ENCODE results near the gene DUOX2.

The DUOX2 gene

DNA sequence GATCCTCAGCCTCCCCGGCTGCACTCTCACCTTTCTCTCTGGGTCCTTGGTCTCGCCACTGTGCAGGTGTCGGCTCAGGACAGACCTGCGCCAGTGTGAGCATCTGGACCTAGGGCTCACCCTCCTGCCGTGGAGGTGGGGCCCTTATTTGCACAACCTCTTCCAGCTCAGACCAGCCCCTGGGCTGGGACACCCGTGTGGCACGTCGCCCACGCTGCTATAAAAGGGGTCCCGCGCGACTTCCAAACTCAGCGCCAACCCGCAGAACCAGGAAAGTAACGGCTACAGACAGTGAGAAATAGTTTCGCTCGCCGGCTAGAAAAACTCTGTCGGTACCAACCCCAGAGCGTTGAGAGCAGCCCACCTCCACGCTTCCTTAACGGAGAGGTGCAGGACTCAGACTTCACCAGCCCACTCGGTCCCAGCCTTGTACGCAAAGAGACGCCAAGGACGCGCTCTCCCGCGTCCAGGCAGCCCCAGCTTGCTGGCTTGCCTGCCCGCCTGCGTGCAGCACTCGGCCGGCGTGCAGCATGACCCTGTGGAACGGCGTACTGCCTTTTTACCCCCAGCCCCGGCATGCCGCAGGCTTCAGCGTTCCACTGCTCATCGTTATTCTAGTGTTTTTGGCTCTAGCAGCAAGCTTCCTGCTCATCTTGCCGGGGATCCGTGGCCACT is at the start of gene DUOX2, which contains the start of gene DUOXA2:
TSS of gene DUOX2 (minus strand) at position 97 of the 675 bp plus-strand sequence. CDS start 761 bp downstream, outside the sequence.
TSS of gene DUOXA2 (plus strand) at position 251 of the 675 bp plus-strand sequence. CDS start at position 531, 280 bp downstream.
- DNase-seq: no peak

DNA sequence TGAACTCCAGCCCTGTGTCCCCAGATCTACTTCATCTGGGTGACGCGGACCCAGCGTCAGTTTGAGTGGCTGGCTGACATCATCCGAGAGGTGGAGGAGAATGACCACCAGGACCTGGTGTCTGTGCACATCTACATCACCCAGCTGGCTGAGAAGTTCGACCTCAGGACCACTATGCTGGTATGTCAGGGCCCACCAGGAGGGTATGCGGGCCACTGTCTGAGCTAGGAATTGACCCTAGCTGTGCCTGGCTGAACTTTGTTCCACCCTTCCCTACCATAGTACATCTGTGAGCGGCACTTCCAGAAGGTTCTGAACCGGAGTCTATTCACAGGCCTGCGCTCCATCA is 49.5 kb upstream of the DUOX2 start:
- no peak for DNase-seq

DNA sequence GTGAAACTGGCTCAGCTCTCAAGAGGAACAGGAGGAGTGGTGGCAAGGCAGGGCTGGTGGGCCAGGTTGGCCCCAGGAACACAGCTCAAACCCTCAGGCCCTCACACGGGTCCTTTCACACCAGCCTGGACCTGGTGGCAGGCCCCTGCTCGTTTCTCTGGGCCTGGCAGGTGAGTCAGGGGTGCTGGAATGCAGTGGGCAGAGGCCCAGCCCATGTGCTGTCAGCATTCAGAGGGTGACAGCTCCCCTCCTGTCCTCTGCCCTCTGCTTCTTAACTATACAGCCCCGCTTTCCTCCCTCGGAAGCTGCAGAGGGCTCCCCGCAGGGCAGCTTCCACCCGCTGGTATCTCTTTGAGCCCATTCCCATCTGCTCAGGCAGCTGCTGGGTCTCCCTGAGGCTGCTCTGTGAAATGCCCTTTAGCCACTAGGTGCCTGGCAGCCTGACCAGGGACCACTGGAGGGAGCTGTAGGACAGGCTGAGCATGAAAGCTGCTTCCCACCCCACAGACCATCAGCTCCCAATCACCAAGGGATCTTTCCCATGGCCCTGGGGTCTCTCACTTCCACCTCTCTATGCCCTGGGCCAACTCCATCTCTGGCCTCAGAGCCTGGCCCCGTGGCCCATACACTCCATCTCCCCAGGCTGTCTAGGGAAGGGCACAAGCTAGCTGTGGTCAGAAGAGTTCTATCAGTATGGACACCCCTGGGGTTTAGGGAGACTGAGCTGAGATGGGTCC is 49.0 kb upstream of the DUOX2 start:
- DNase-seq: peak; percentile 49

DNA sequence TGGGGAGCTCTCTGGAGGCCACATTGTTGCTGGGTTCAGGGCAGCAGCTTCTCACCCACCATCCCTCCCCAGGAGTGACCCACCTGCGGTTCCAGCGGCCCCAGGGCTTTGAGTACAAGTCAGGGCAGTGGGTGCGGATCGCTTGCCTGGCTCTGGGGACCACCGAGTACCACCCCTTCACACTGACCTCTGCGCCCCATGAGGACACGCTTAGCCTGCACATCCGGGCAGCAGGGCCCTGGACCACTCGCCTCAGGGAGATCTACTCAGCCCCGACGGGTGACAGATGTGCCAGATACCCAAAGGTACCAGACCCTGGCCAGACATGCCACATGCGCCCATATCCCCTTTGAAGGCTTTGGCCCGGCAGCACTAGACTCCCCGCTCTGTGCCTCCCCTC is 47.7 kb upstream of the DUOX2 start:
- no peak for DNase-seq

- peak; percentile 33 for DNase-seq
These were observed 44.0 kb upstream of the DUOX2 start for GRCh38 chr15:45157974-45158373.

GRCh38 chr15:45156744-45157455 is 42.9 kb upstream of the DUOX2 start:
- peak; percentile 15 for DNase-seq

GRCh38 chr15:45155739-45156138 is 41.8 kb upstream of the DUOX2 start:
- no peak for DNase-seq

DNA sequence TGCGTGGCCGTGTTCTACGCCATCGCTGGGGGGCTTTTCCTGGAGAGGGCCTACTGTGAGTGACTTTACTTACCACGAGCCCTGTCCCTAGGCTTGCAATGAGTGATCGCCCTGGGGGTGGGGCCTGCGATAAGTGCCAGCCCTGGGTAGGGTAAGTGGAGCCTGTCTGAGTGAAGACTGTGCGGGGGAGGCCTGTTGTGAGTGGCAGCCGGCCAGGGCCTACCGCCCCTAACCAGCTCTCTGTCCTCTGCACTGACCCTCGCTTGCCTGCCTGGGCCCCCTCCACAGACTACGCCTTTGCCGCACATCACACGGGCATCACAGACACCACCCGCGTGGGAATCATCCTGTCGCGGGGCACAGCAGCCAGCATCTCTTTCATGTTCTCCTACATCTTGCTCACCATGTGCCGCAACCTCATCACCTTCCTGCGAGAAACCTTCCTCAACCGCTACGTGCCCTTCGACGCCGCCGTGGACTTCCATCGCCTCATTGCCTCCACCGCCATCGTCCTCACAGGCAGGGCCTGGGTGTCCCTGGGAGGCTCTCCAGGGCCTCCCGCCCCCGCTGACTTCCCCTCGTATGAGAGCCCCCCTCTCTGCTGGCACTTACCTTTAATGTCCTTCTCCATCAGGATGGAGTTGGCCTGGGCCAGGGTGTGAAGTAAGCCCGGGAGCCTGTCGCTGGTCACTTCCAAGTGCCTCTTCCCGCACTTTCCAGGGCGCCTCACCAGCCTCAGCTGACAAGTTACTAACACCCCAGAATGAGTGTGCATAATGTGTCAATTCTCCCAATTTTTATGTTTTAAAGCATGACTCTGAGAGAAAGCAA is 38.2 kb upstream of the DUOX2 start:
- DNase-seq: no peak

DNA sequence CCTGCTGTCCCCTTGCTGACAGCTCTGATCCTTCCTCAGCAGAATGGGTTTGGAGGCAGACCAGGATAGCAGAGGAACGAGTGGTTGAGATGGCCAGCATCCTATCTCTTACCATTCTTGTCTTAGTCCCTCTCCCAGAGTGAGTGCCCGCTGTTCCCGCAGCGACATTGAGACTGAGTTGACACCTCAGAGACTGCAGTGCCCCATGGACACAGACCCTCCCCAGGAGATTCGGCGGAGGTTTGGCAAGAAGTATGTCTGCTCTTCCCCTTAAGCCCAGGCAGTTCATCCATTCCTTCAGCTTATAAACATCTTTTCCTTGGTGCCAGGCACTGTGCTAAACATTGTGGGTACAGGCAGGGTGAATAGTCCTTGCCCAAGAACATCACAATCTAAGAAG is 37.0 kb upstream of the DUOX2 start:
- no peak for DNase-seq

GRCh38 chr15:45150481-45150880 is 36.5 kb upstream of the DUOX2 start:
- no peak for DNase-seq

DNA sequence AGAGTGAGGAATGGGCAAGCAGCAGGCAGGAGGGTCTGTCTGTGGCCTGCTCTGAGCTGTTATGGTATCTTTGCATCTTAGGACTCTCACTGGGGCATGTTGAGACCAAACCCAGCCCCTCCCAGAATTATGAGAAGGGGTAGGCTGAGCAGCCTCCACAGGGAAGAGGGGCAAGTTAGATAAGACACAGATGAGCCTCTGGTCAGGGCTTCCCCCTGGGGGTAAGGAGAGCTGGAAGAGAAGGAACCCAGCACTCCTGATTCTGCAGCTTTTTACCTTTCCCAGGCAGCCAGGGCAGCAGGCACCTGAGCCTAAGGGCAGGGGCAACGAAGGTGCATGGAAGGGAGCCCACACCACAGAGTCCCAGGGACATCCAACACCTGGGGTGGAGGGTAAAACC is 35.1 kb upstream of the DUOX2 start:
- DNase-seq: no peak

DNA sequence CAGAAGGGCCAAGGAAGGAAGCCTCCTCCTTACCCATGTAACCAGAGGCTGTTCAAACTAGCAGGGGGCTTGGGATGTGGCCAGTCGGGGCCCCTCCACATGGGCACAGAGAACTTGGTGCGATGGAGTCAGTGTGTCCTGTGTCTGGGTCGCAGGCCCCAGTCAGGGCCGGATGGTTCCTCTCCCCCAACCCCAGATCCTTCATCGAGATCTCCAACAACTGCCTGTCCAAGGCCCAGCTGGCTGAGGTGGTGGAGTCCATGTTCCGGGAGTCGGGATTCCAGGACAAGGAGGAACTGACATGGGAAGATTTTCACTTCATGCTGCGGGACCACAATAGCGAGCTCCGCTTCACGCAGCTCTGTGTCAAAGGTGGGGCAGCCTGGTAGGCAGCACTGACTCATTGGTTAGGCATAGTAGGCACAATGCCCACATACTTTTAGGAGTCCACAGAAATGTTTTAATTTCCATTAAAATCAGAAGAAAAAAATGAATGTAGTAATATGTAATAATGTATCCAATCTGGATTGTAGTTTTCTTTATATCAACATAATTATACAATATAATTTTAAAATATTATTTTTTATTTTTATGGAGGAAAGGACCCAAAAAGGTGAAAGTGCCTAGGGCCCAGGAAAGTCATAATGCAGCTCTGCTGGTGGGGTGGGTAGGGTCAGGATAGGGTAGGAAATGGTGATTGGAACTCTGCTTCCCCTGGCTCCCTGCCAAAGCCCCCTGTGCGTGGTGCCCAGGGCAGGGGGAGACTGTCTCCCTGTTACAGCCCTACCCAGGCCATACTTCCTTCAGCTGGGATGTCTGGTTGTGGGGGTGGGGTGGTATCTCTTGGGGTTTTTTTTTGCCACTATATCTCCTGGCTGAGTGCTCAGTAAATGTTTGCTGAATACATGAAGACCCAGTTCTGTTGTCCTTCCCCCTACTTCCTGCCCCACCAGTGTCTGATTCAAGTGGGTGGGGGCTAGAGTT is 34.4 kb upstream of the DUOX2 start:
- DNase-seq: no peak

GRCh38 chr15:45147606-45148005 is 33.6 kb upstream of the DUOX2 start:
- no peak for DNase-seq

GRCh38 chr15:45146405-45146804 is 32.4 kb upstream of the DUOX2 start:
- no peak for DNase-seq

DNA sequence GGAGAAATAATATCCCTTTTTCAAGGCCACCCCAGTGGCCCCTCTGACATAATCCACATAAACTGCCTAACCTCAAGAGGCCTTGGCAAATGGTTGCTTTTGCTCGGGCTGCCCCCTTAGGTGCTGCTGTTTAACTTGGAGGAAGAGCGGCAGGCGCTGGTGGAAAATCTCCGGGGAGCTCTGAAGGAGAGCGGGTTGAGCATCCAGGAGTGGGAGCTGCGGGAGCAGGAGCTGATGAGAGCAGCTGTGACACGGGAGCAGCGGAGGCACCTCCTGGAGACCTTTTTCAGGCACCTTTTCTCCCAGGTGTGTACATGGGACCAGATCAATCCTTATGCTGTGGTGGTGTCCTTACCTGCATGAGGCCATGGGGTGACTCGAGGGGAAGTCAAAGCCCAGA is 30.8 kb upstream of the DUOX2 start:
- no peak for DNase-seq

- DNase-seq: no peak
These were observed 30.0 kb upstream of the DUOX2 start for GRCh38 chr15:45143946-45144345.

- no peak for DNase-seq
These were observed 29.1 kb upstream of the DUOX2 start for GRCh38 chr15:45143056-45143455.

GRCh38 chr15:45141386-45141785 is 27.4 kb upstream of the DUOX2 start:
- DNase-seq: no peak

DNA sequence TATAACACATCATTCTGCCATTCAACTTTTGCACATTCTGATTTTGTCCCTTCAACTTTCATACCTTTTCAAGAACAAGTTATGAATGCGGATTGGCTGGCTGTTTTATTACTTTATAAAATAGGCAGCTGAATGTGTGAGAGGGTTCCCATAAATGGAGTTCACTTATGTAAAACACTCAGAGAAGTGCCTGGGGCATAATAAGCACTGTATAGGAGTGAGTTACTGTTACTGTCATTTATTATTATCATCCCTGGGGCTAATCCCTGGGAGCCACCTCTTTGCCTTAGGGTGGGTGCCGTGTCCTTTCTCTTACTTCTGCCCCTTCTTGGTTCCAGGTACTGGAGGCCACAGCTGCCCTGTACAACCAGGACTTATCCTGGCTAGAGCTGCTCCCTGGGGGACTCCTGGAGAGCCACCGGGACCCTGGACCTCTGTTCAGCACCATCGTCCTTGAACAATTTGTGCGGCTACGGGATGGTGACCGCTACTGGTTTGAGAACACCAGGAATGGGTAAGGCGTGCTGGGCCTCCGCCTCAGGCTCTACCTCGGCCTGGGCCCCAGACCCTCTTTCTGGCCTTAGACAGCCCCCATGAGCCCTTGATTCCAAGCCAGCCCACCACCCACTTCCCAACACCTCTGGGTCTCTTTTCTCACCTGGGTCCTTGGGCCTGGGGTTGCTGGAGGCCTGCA is 26.7 kb upstream of the DUOX2 start:
- DNase-seq: no peak

DNA sequence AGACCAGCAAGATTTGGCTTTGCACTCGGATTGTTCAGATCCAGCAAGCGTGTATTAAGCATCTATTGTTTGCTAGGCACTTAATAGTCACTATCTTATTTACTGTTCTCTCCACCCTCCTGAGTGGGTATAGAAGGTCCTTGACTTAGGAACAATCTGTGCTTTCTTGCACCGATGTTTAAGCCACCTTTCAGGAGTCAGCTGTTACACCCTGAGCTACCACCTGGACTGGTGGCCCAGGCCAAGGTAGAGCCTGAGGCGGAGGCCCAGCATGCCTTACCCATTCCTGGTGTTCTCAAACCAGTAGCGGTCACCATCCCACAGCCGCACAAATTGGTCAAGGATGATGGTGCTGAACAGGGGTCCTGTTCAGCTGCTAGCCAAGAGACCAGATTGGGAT is 25.8 kb upstream of the DUOX2 start:
- DNase-seq: no peak
